Epithelial cell of proximal tubule (primary cell): ENCODE results near the gene SNX33. TPM values are rescaled to one million over a fixed set of nuclear protein-coding genes. Genes with fewer than 3 reads are reported as not detected.
"Not testable (repeated sequence)": the region's sequence is repeated elsewhere in the genome, so short reads cannot be mapped to it uniquely, and the experiment has no call there.

ENCODE experiments used
- DNase-seq: peaks from one replicate; pipeline ENCODE4 v3.0.0-alpha.2; 2011; ENCODE audit warnings: low read depth
- H3K4me3 ChIP-seq: 2 replicates; pipeline ENCODE4 v1.5.1; 2011; ENCODE audit warnings: low read depth, mild to moderate bottlenecking, low read length
- CTCF ChIP-seq: conservative IDR thresholded peaks from 2 replicates; pipeline ENCODE4 v1.5.1; 2012; ENCODE audit warnings: low read depth, mild to moderate bottlenecking, low read length
- total RNA-seq: library from RNA; depleted of rRNA; stranded (reverse); fragments of >200 nt; gene quantifications from 2 replicates; pipeline ENCODE4 v1.2.3, GENCODE V29; 2015

SNX33 gene
- total RNA-seq, 1 donor from 2014 or later = 6.7 TPM

DNA sequence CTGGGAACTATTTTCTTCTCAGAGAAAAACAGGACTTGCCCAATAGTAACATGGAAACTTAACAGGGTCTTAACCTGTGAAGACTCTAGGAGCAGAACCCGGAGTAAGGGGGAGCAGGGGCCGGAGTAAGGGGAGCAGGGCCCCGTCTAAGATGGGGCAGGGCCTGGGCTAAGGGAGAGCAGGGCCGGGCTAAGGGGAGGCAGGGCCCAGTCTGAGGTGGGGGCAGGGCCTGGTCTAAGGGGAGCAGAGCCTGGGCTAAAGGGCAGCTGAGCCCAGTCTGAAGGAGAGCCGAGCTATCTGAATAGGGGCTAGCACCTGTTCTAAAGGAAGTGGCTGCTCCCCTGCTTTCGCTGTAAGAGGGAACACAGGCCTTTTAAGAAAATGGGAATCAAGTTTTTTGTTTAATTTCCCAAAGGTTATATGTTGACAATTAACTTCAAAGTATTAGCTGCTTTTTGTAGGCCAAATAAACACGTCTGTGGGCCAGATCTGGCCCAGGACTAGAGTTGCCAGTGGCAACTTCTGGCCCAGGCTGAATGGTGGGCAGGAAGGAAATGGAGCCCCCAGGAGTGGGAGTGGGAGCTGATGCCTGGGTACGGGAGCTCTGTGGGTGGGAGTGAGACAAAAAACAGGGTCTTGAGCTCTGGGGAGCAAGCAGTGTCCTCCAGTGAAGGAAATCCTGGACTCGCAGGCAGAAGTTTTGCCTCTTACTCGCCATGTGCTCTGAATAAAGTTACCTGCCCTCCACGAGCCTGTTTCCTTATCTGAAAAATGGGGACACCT, 32.5 kb downstream of the SNX33 start:
- no peak overlapping the region for H3K4me3 ChIP-seq
- DNase-seq = no peak
- no peak for TF ChIP-seq CTCF

GRCh38 chr15:75682181-75683135, 34.7 kb downstream of the SNX33 start:
- TF ChIP-seq CTCF = no peak
- no peak for DNase-seq
- H3K4me3 ChIP-seq = no peak overlapping the region

GRCh38 chr15:75683646-75684312, 36.1 kb downstream of the SNX33 start:
- TF ChIP-seq CTCF = peak; percentile 68
- not testable (repeated sequence) for H3K4me3 ChIP-seq, DNase-seq

DNA sequence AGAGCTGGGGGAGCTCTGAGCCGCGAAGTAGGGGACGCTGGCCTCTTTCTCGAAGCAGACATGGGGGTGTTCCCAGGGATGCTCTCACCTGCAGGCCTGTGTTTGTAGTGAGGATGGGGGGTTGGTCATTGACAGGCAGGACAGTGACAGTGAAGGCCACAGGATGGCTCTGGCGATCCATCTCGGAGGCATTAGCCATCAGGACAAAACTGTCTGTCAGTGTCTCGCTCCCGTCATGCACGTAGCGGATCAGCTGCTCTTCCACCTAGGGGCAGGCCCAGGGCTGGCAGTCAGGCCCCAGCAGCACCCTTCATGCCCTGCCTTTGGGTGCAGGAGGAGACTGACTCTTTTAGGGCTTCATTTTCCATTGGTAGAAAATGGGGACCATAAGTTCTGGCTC, 36.9 kb downstream of the SNX33 start:
- no peak for DNase-seq
- TF ChIP-seq CTCF = no peak
- no peak overlapping the region for H3K4me3 ChIP-seq

- no peak overlapping the region for H3K4me3 ChIP-seq
- no peak for DNase-seq
- no peak for TF ChIP-seq CTCF
Observed at GRCh38 chr15:75685195-75685594, 37.5 kb downstream of the SNX33 start.

- H3K4me3 ChIP-seq, DNase-seq: not testable (repeated sequence)
- peak; percentile 54 for TF ChIP-seq CTCF
Observed at GRCh38 chr15:75686212-75686642, 38.5 kb downstream of the SNX33 start.
